Left ventricle myocardium inferior (tissue), 1 donor: Measurements from ENCODE around the gene DPF3. TPM values are rescaled to one million over a fixed set of nuclear protein-coding genes. Genes with fewer than 3 reads are reported as not detected.
A peak's percentile ranks its signal among the peaks of the same experiment; 100 is the strongest.

ENCODE experiments used
- DNase-seq: peaks from one replicate; pipeline ENCODE4 v3.0.0-alpha.2; 2020
- H3K27ac ChIP-seq: fragments of 200-600 bp; replicated peaks from 2 replicates; pipeline ENCODE4 v1.8.0; 2021
- H3K27me3 ChIP-seq: fragments of 200-600 bp; 2 replicates; pipeline ENCODE4 v1.8.0; 2021; ENCODE audit warnings: low read depth
- H3K36me3 ChIP-seq: fragments of 200-600 bp; 2 replicates; pipeline ENCODE4 v1.8.0; 2021
- H3K4me1 ChIP-seq: fragments of 200-600 bp; 2 replicates; pipeline ENCODE4 v1.8.0; 2021
- H3K4me3 ChIP-seq: fragments of 200-600 bp; 2 replicates; pipeline ENCODE4 v1.8.0; 2021; ENCODE audit warnings: mild to moderate bottlenecking, moderate library complexity
- H3K9me3 ChIP-seq: fragments of 200-600 bp; replicated peaks from 2 replicates; pipeline ENCODE4 v1.8.0; 2021
- CTCF ChIP-seq: fragments of 200-600 bp; IDR thresholded peaks from 2 replicates; pipeline ENCODE4 v1.8.0; 2021; ENCODE audit warnings: antibody characterized with exemption, mild to moderate bottlenecking, borderline replicate concordance
- intact Hi-C: fragments of 100-400 bp; cut with micrococcal nuclease; formaldehyde crosslinking; loops from one replicate; pipeline ENCODE4 v1.11.0; 2022
- total RNA-seq: library from RNA; stranded (reverse); fragmentation: NEBNext Ultra II Directional; extraction: Animal tissue kit (Norgen Biotek cat#: 25700); gene quantifications from one replicate; pipeline ENCODE4 v1.2.1, GENCODE V29; 2021
- donor health status: DM: no; HTN: yes; CAD: no; lungs with severe emphysema.

DPF3 gene
- total RNA-seq, 1 donor from 2014 or later: 37.7 TPM

- Histone ChIP-seq H3K27me3 (no peaks in the 10 kb centered on the region), H3K9me3 (peaks cover 9% of the 10 kb centered on the region), H3K4me3 (no peak overlapping the region), H3K27ac (no peak overlapping the region), H3K36me3 (peaks cover 9% of the 10 kb centered on the region), H3K4me1 (peaks cover 33% of the 10 kb centered on the region)
- no peak for DNase-seq
- intact Hi-C loops: no loop called here
- TF ChIP-seq CTCF: no peak
These were observed 272.4 kb downstream of the DPF3 start for GRCh38 chr14:72621387-72622065.

GRCh38 chr14:72619881-72620280 lies 274.0 kb downstream of the DPF3 start:
- intact Hi-C loops: no loop called here
- DNase-seq: no peak
- H3K27ac ChIP-seq: peak overlapping the region; percentile 93

GRCh38 chr14:72619111-72619571 lies 274.8 kb downstream of the DPF3 start:
- no peak for TF ChIP-seq CTCF
- peaks cover 3% of the 10 kb centered on the region for H3K9me3 ChIP-seq
- H3K27ac ChIP-seq: peak overlapping the region; percentile 93
- H3K4me3 ChIP-seq: no peak overlapping the region
- no peak for DNase-seq
- no peaks in the 10 kb centered on the region for H3K27me3 ChIP-seq
- intact Hi-C loops: no loop called here
- peaks cover 57% of the 10 kb centered on the region for H3K4me1 ChIP-seq
- peaks cover 4% of the 10 kb centered on the region for H3K36me3 ChIP-seq

More at GRCh38 chr14:72619881-72620280, 274.0 kb downstream of the DPF3 start:
- H3K4me1 ChIP-seq: peaks cover 49% of the 10 kb centered on the region
- no peak overlapping the region for H3K4me3 ChIP-seq
- peaks cover 3% of the 10 kb centered on the region for H3K9me3 ChIP-seq
- no peak for TF ChIP-seq CTCF
- H3K27me3 ChIP-seq: no peaks in the 10 kb centered on the region
- peaks cover 4% of the 10 kb centered on the region for H3K36me3 ChIP-seq

- Histone ChIP-seq H3K4me1 (peaks cover 64% of the 10 kb centered on the region), H3K27me3 (no peaks in the 10 kb centered on the region), H3K27ac (peak overlapping the region; percentile 93), H3K4me3 (peak overlapping the region; percentile 30), H3K36me3 (peaks cover 4% of the 10 kb centered on the region), H3K9me3 (no peaks in the 10 kb centered on the region)
- intact Hi-C loops: no loop called here
- TF ChIP-seq CTCF: no peak
- no peak for DNase-seq
These were observed 275.5 kb downstream of the DPF3 start for GRCh38 chr14:72618424-72618823.

DNA sequence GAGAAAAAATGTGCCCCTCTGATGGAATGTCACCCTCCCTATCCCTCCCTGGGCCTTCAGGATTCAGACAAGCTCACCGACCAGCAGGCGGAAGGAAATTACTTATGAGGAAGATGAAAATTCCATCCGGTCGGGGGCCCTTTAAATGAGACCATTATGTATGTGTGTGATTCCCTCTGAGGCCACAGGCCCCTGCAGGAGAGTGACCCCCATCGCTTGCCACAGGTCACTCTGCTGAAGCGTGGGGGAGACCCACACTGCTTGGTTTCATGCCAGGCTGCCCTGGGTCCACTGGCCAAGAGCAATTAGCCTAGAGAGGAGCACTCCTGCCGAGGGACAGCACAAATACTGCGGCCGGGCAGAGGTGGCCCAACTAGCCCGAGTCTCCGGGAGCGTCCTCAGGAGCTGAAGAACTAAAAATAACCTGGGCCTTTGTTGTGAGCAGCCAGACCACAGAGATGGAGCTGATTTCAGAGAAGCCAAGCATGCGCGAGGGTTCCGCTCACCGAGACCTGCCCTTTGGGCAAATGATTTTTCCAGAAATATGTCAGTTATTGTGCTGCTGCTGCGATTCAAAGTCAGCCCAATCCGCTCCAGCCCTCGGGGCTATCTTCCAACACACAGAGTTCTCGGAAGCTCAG lies 276.4 kb downstream of the DPF3 start:
- H3K4me1 ChIP-seq: peaks cover 73% of the 10 kb centered on the region
- H3K27me3 ChIP-seq: no peaks in the 10 kb centered on the region
- TF ChIP-seq CTCF: no peak
- DNase-seq: peak; percentile 44
- peak overlapping the region; percentile 93 for H3K27ac ChIP-seq
- no peaks in the 10 kb centered on the region for H3K9me3 ChIP-seq
- peaks cover 4% of the 10 kb centered on the region for H3K36me3 ChIP-seq
- H3K4me3 ChIP-seq: peak overlapping the region; percentile 30
- intact Hi-C loops: no loop called here
